ENCODE data around the gene HOXD12.

Gene HOXD12

GRCh38 chr2:176093898-176094249 lies 5.7 kb upstream of the HOXD12 start:
- no peak for DNase-seq

- no peak for DNase-seq
Observed at GRCh38 chr2:176094349-176094748, 5.2 kb upstream of the HOXD12 start.

- no peak for DNase-seq
Observed at GRCh38 chr2:176095421-176095820, 4.2 kb upstream of the HOXD12 start.

GRCh38 chr2:176096243-176096985 lies 3.2 kb upstream of the HOXD12 start:
- DNase-seq: no peak

- DNase-seq: peak; percentile 37
Observed at GRCh38 chr2:176096986-176097819, 2.4 kb upstream of the HOXD12 start.

GRCh38 chr2:176097820-176098365 lies 1.7 kb upstream of the HOXD12 start:
- no peak for DNase-seq

- no peak for DNase-seq
Observed at GRCh38 chr2:176098366-176099158, 1.0 kb upstream of the HOXD12 start.

- no peak for DNase-seq
Observed at GRCh38 chr2:176099159-176099727, 352 bp upstream of the HOXD12 start.

- no peak for DNase-seq
Observed at GRCh38 chr2:176100547-176101140, 1.0 kb downstream of the HOXD12 start.

- no peak for DNase-seq
Observed at GRCh38 chr2:176101216-176101830, 1.7 kb downstream of the HOXD12 start.

GRCh38 chr2:176101842-176102241 lies 2.2 kb downstream of the HOXD12 start:
- no peak for DNase-seq

GRCh38 chr2:176102309-176102866 lies 2.8 kb downstream of the HOXD12 start:
- DNase-seq: no peak

GRCh38 chr2:176103194-176103593 lies 3.6 kb downstream of the HOXD12 start:
- DNase-seq: no peak

GRCh38 chr2:176103742-176104315 lies 4.2 kb downstream of the HOXD12 start:
- no peak for DNase-seq

- DNase-seq: no peak
Observed at GRCh38 chr2:176104316-176105077, 4.9 kb downstream of the HOXD12 start.

- DNase-seq: no peak
Observed at GRCh38 chr2:176105078-176105729, 5.6 kb downstream of the HOXD12 start.

- no peak for DNase-seq
Observed at GRCh38 chr2:176105730-176106580, 6.4 kb downstream of the HOXD12 start.

GRCh38 chr2:176106581-176107539 lies 7.3 kb downstream of the HOXD12 start, which contains the start of gene HOXD11:
Gene HOXD11, plus strand, starts transcription at chr2:176107280. Its CDS starts 76 bp downstream, at chr2:176107356.
- DNase-seq: no peak
